Smooth muscle cell (in vitro differentiated cells): ENCODE data around the gene YAF2. TPM values are rescaled to one million over a fixed set of nuclear protein-coding genes. Genes with fewer than 3 reads are reported as not detected.

Experiments
- DNase-seq: peaks from one replicate; lab custom pipeline; 2025; ENCODE audit not compliant: unreplicated experiment; lab: John Stamatoyannopoulos, UW
- H2AFZ ChIP-seq: fragments of 200-600 bp; sonication (generic); 2 replicates; pipeline ENCODE4 v1.6.0; 2016; ENCODE audit warnings: antibody characterized with exemption, low read depth, mild to moderate bottlenecking
- H3F3A ChIP-seq: fragments of 200-600 bp; sonication (generic); 2 replicates; pipeline ENCODE4 v1.6.0; 2017; ENCODE audit warnings: antibody characterized with exemption, low read depth
- H3K27ac ChIP-seq: fragments of 200-600 bp; sonication (generic); 2 replicates; pipeline ENCODE4 v1.5.1; 2016; ENCODE audit warnings: low read depth, mild to moderate bottlenecking
- H3K27me3 ChIP-seq: fragments of 200-600 bp; sonication (generic); 2 replicates; pipeline ENCODE4 v1.6.1; 2016; ENCODE audit warnings: low read depth, mild to moderate bottlenecking
- H3K36me3 ChIP-seq: fragments of 200-600 bp; sonication (generic); 2 replicates; pipeline ENCODE4 v1.5.1; 2016; ENCODE audit warnings: low read depth
- H3K4me1 ChIP-seq: fragments of 200-600 bp; sonication (generic); 2 replicates; pipeline ENCODE4 v1.5.1; 2016; ENCODE audit warnings: low read depth
- H3K4me2 ChIP-seq: fragments of 200-600 bp; sonication (generic); 2 replicates; pipeline ENCODE4 v1.6.0; 2016; ENCODE audit warnings: mild to moderate bottlenecking
- H3K4me3 ChIP-seq: fragments of 200-600 bp; sonication (generic); 2 replicates; pipeline ENCODE4 v1.5.1; 2016; ENCODE audit warnings: mild to moderate bottlenecking
- H3K79me2 ChIP-seq: fragments of 200-600 bp; sonication (generic); 2 replicates; pipeline ENCODE4 v1.6.0; 2016; ENCODE audit warnings: low read depth, mild to moderate bottlenecking
- H3K9ac ChIP-seq: fragments of 200-600 bp; sonication (generic); 2 replicates; pipeline ENCODE4 v1.6.0; 2016; ENCODE audit warnings: low read depth
- H3K9me3 ChIP-seq: fragments of 200-600 bp; sonication (generic); replicated peaks from 2 replicates; pipeline ENCODE4 v1.5.1; 2016; ENCODE audit warnings: low read depth
- H4K20me1 ChIP-seq: fragments of 200-600 bp; sonication (generic); 2 replicates; pipeline ENCODE4 v1.6.0; 2016; ENCODE audit warnings: low read depth
- CTCF ChIP-seq: fragments of 200-600 bp; sonication (generic); IDR thresholded peaks from 2 replicates; pipeline ENCODE4 v1.5.1; 2017; ENCODE audit warnings: borderline replicate concordance, mild to moderate bottlenecking, antibody characterized with exemption; ENCODE audit not compliant: insufficient read depth, poor library complexity, severe bottlenecking
- WGBS: methylation state at CpG from one replicate; pipeline ENCODE4 v1.1.7; 2016; ENCODE audit warnings: low lambda C conversion rate; 5-methylcytosine and 5-hydroxymethylcytosine counted together
- polyA plus RNA-seq: library from polyadenylated mRNA; unstranded; fragments of >200 nt; fragmentation: Nextera tagmentation; extraction: Ambion mirVana; gene quantifications from 2 replicates; pipeline ENCODE4 v1.2.1, GENCODE V29; 2016
- total RNA-seq: library from RNA; depleted of rRNA; stranded (reverse); fragments of >200 nt; gene quantifications from 2 replicates; pipeline ENCODE4 v1.2.3, GENCODE V29; 2014

Gene YAF2
- total and polyA plus RNA-seq, 2 experiments from 2014 or later, result 21.1 to 25.0 TPM

- H3K27ac ChIP-seq, result no peak overlapping the region
- 81% methylated on average over 2 of the region's 2 CpGs for WGBS
- H3K4me3 ChIP-seq, result no peak overlapping the region
- H2AFZ ChIP-seq, result no peak overlapping the region
- peaks cover 36% of the 10 kb centered on the region for H4K20me1 ChIP-seq
- no peaks in the 10 kb centered on the region for H3F3A ChIP-seq
- no peak for DNase-seq
- H3K79me2 ChIP-seq, result peaks cover 5% of the 10 kb centered on the region
- peaks cover 6% of the 10 kb centered on the region for H3K36me3 ChIP-seq
- H3K9me3 ChIP-seq, result no peaks in the 10 kb centered on the region
- no peaks in the 10 kb centered on the region for H3K27me3 ChIP-seq
- TF ChIP-seq CTCF, result no peak
- H3K4me1 ChIP-seq, result no peaks in the 10 kb centered on the region
- H3K4me2 ChIP-seq, result no peak overlapping the region
- H3K9ac ChIP-seq, result no peak overlapping the region
Measured at GRCh38 chr12:42187799-42188198, 50.2 kb downstream of the YAF2 start.

- Histone ChIP-seq H3K27ac (no peak overlapping the region), H4K20me1 (peaks cover 37% of the 10 kb centered on the region), H3K4me2 (no peak overlapping the region), H3K79me2 (peaks cover 5% of the 10 kb centered on the region), H3K9ac (no peak overlapping the region), H3K4me1 (no peaks in the 10 kb centered on the region), H3K36me3 (peaks cover 6% of the 10 kb centered on the region), H3K27me3 (no peaks in the 10 kb centered on the region), H3F3A (no peaks in the 10 kb centered on the region), H3K9me3 (no peaks in the 10 kb centered on the region), H3K4me3 (no peak overlapping the region), H2AFZ (no peak overlapping the region)
- no peak for TF ChIP-seq CTCF
- DNase-seq, result no peak
- 100% methylated on average over 2 of the region's 2 CpGs for WGBS
Measured at GRCh38 chr12:42186793-42187192, 51.3 kb downstream of the YAF2 start.

GRCh38 chr12:42182394-42182793 lies 55.7 kb downstream of the YAF2 start:
- H4K20me1 ChIP-seq, result peaks cover 37% of the 10 kb centered on the region
- no peak overlapping the region for H3K4me2 ChIP-seq
- WGBS, result 92% methylated on average over 2 of the region's 2 CpGs
- H3K36me3 ChIP-seq, result peaks cover 6% of the 10 kb centered on the region
- no peak overlapping the region for H3K27ac ChIP-seq
- H3F3A ChIP-seq, result no peaks in the 10 kb centered on the region
- H3K4me1 ChIP-seq, result no peaks in the 10 kb centered on the region
- no peak for TF ChIP-seq CTCF
- H3K9ac ChIP-seq, result no peak overlapping the region
- H3K27me3 ChIP-seq, result no peaks in the 10 kb centered on the region
- peaks cover 5% of the 10 kb centered on the region for H3K79me2 ChIP-seq
- no peaks in the 10 kb centered on the region for H3K9me3 ChIP-seq
- no peak overlapping the region for H2AFZ ChIP-seq
- no peak for DNase-seq
- no peak overlapping the region for H3K4me3 ChIP-seq

GRCh38 chr12:42180990-42181596 lies 57.0 kb downstream of the YAF2 start:
- no peak for TF ChIP-seq CTCF
- Histone ChIP-seq H3K4me3 (no peak overlapping the region), H3K27me3 (no peaks in the 10 kb centered on the region), H3K27ac (no peak overlapping the region), H4K20me1 (peaks cover 37% of the 10 kb centered on the region), H3K9ac (no peak overlapping the region), H3K4me1 (no peaks in the 10 kb centered on the region), H3K79me2 (peaks cover 5% of the 10 kb centered on the region), H2AFZ (no peak overlapping the region), H3K36me3 (peaks cover 6% of the 10 kb centered on the region), H3K9me3 (no peaks in the 10 kb centered on the region), H3K4me2 (no peak overlapping the region), H3F3A (no peaks in the 10 kb centered on the region)
- WGBS, result 39% methylated on average over 2 of the region's 2 CpGs
- DNase-seq, result no peak
